GM19395 (cell line): ENCODE measurements around the gene GEMIN7.
"Not testable (repeated sequence)": the region's sequence is repeated elsewhere in the genome, so short reads cannot be mapped to it uniquely, and the experiment has no call there.

ENCODE experiments used
- ATAC-seq: cut with Tn5 transposase; IDR thresholded peaks from one replicate; pipeline ENCODE4 v1.9.1; 2021; ENCODE audit warnings: mild to moderate bottlenecking, moderate library complexity; ENCODE audit not compliant: unreplicated experiment

GEMIN7 gene

GRCh38 chr19:45102481-45102880 lies 23.4 kb downstream of the GEMIN7 start:
- ATAC-seq: no peak

- ATAC-seq: no peak
Measured at GRCh38 chr19:45103156-45103507, 24.1 kb downstream of the GEMIN7 start.

- no peak for ATAC-seq
Measured at GRCh38 chr19:45103508-45104319, 24.7 kb downstream of the GEMIN7 start.

- no peak for ATAC-seq
Measured at GRCh38 chr19:45104658-45105349, 25.7 kb downstream of the GEMIN7 start.

- ATAC-seq: not testable (repeated sequence)
Measured at GRCh38 chr19:45106363-45106762, 27.3 kb downstream of the GEMIN7 start.

- ATAC-seq: no peak
Measured at GRCh38 chr19:45107621-45108150, 28.6 kb downstream of the GEMIN7 start.

- ATAC-seq: no peak
Measured at GRCh38 chr19:45110851-45111266, 31.8 kb downstream of the GEMIN7 start.

- ATAC-seq: no peak
Measured at GRCh38 chr19:45112111-45112827, 33.2 kb downstream of the GEMIN7 start.

- no peak for ATAC-seq
Measured at GRCh38 chr19:45113628-45114027, 34.6 kb downstream of the GEMIN7 start.

GRCh38 chr19:45114116-45114515 lies 35.1 kb downstream of the GEMIN7 start:
- no peak for ATAC-seq

GRCh38 chr19:45115809-45116615 lies 37.0 kb downstream of the GEMIN7 start:
- ATAC-seq: no peak

- ATAC-seq: peak; percentile 47
Measured at GRCh38 chr19:45117167-45117594, 38.1 kb downstream of the GEMIN7 start.

GRCh38 chr19:45117671-45118070 lies 38.6 kb downstream of the GEMIN7 start:
- ATAC-seq: no peak

GRCh38 chr19:45118106-45118505 lies 39.0 kb downstream of the GEMIN7 start:
- ATAC-seq: no peak

GRCh38 chr19:45118591-45119355 lies 39.7 kb downstream of the GEMIN7 start:
- ATAC-seq: not testable (repeated sequence)

GRCh38 chr19:45119582-45119981 lies 40.5 kb downstream of the GEMIN7 start:
- no peak for ATAC-seq

- ATAC-seq: no peak
Measured at GRCh38 chr19:45121827-45122345, 42.8 kb downstream of the GEMIN7 start.

- no peak for ATAC-seq
Measured at GRCh38 chr19:45122832-45123231, 43.8 kb downstream of the GEMIN7 start.

GRCh38 chr19:45123440-45123850 lies 44.4 kb downstream of the GEMIN7 start:
- ATAC-seq: no peak

GRCh38 chr19:45124021-45124420 lies 45.0 kb downstream of the GEMIN7 start:
- no peak for ATAC-seq
